Measurements from ENCODE around the gene SORBS1.

SORBS1 gene

GRCh38 chr10:95559471-95559870 lies 1.7 kb downstream of the SORBS1 start:
- TF ChIP-seq POLR2A (IDR thresholded peaks at IDR 0.05; ENCODE audit: low read length), result no peak
- no peak for TF ChIP-seq GATA1 (IDR thresholded peaks at IDR 0.05; ENCODE audit: low read depth, low read length)
- peak; percentile 56 to 70 for DNase-seq

GRCh38 chr10:95558593-95559320 lies 2.4 kb downstream of the SORBS1 start:
- TF ChIP-seq POLR2A (IDR thresholded peaks at IDR 0.05; ENCODE audit: low read length), result no peak
- no peak for TF ChIP-seq GATA1 (IDR thresholded peaks at IDR 0.05; ENCODE audit: low read depth, low read length)
- DNase-seq, result no peak

- no peak for DNase-seq
- TF ChIP-seq GATA1 (IDR thresholded peaks at IDR 0.05; ENCODE audit: low read depth, low read length) (no peak), POLR2A (IDR thresholded peaks at IDR 0.05; ENCODE audit: low read length) (no peak)
Observed at GRCh38 chr10:95556994-95557767, 4.0 kb downstream of the SORBS1 start.

- peak in 1 of 2 experiments; percentile 37 for DNase-seq
- TF ChIP-seq POLR2A (IDR thresholded peaks at IDR 0.05; ENCODE audit: low read length) (no peak), GATA1 (IDR thresholded peaks at IDR 0.05; ENCODE audit: low read depth, low read length) (no peak)
Observed at GRCh38 chr10:95553674-95554073, 7.5 kb downstream of the SORBS1 start.

GRCh38 chr10:95552679-95553342 lies 8.4 kb downstream of the SORBS1 start:
- no peak for DNase-seq
- no peak for TF ChIP-seq GATA1 (IDR thresholded peaks at IDR 0.05; ENCODE audit: low read depth, low read length)
- no peak for TF ChIP-seq POLR2A (IDR thresholded peaks at IDR 0.05; ENCODE audit: low read length)

DNA sequence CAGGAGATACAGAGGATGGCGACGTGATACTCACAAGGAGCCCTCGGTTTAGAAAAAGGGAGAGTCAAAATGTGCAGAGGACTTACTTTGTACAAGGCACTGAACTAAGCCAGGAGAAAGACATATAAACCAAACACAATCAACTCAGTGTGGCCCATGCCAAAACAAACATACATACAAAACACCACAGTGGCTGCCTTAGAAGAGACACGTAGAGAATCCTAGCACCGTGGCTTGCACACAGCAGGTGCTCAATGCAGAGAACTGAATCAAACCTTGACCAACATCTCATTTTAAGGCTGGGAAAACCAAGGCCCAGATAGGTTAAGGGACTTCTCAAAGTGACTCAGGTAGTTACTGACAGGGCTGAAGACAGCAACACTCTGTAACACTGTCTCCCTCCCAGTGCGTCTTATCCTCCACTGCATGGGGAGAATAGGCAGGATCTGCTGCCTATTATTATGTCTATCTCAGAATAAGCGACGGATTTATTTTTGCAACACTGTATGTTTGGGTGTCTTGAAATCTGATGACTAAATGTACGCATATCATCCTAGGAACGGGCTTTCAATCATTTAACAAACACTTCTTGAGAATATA lies 11.0 kb downstream of the SORBS1 start:
- no peak for TF ChIP-seq POLR2A (IDR thresholded peaks at IDR 0.05; ENCODE audit: low read length)
- no peak for TF ChIP-seq GATA1 (IDR thresholded peaks at IDR 0.05; ENCODE audit: low read depth, low read length)
- DNase-seq, result no peak

GRCh38 chr10:95547791-95548435 lies 13.3 kb downstream of the SORBS1 start:
- TF ChIP-seq GATA1 (IDR thresholded peaks at IDR 0.05; ENCODE audit: low read depth, low read length), result no peak
- TF ChIP-seq POLR2A (IDR thresholded peaks at IDR 0.05; ENCODE audit: low read length), result no peak
- DNase-seq, result no peak

DNA sequence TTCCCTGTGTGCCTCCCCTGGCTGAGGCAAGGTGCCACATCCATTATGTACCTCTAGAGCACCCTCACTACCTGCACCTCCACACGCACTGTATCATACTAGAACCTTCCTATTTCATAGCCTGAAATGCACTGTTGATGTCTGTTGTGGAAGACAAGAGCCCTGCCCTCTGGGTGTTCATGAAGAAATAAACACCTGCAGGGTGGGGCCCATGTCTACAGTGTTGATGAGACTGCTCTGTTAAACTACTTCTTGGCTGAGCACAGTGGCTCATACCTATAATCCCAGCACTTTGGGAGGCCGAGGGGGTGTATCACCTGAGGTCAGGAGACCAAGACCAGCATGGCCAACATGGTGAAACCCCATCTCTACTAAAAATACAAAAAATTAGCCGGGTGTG lies 14.0 kb downstream of the SORBS1 start:
- TF ChIP-seq GATA1 (IDR thresholded peaks at IDR 0.05; ENCODE audit: low read depth, low read length), result no peak
- TF ChIP-seq POLR2A (IDR thresholded peaks at IDR 0.05; ENCODE audit: low read length), result no peak
- DNase-seq, result no peak

- TF ChIP-seq POLR2A (IDR thresholded peaks at IDR 0.05; ENCODE audit: low read length), result no peak
- TF ChIP-seq GATA1 (IDR thresholded peaks at IDR 0.05; ENCODE audit: low read depth, low read length), result no peak
- DNase-seq, result no peak
Observed at GRCh38 chr10:95545981-95546380, 15.2 kb downstream of the SORBS1 start.

- DNase-seq, result peak in 1 of 2 experiments; percentile 16
- TF ChIP-seq GATA1 (IDR thresholded peaks at IDR 0.05; ENCODE audit: low read depth, low read length), result no peak
- no peak for TF ChIP-seq POLR2A (IDR thresholded peaks at IDR 0.05; ENCODE audit: low read length)
Observed at GRCh38 chr10:95544783-95545500, 16.2 kb downstream of the SORBS1 start.

DNA sequence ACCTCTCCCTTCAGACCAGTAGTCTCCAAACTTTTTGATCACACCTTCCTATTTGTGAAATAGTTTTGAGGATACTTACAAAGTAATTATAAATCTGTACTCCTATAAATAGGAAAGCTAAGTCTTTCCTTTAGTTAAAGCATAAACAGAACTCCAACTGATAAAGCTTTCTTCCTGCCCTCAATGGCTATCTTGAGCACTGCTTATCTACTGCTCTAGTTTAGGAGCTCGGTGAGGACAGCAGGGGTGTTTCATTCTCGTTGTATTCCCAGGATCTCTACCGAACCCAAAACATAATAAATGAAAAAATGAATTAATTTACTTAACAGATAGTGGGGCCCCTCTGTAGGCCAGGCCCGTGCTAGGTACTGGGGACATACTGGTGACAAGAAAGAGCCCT lies 17.7 kb downstream of the SORBS1 start:
- peak; percentile 17 to 32 for DNase-seq
- TF ChIP-seq GATA1 (IDR thresholded peaks at IDR 0.05; ENCODE audit: low read depth, low read length), result no peak
- no peak for TF ChIP-seq POLR2A (IDR thresholded peaks at IDR 0.05; ENCODE audit: low read length)

GRCh38 chr10:95542761-95543160 lies 18.4 kb downstream of the SORBS1 start:
- DNase-seq, result no peak
- no peak for TF ChIP-seq POLR2A (IDR thresholded peaks at IDR 0.05; ENCODE audit: low read length)
- TF ChIP-seq GATA1 (IDR thresholded peaks at IDR 0.05; ENCODE audit: low read depth, low read length), result no peak

- peak in 1 of 2 experiments; percentile 9 for DNase-seq
- TF ChIP-seq GATA1 (IDR thresholded peaks at IDR 0.05; ENCODE audit: low read depth, low read length), result no peak
- TF ChIP-seq POLR2A (IDR thresholded peaks at IDR 0.05; ENCODE audit: low read length), result no peak
Observed at GRCh38 chr10:95542330-95542729, 18.8 kb downstream of the SORBS1 start.
